Raji (cell line): ENCODE data around the gene PSMB11.

Experiments used
- POLR2A ChIP-seq: IDR thresholded peaks from 2 replicates; pipeline ENCODE4 v1.6.1; 2011; ENCODE audit warnings: low read depth, low read length, control low read depth; ENCODE audit not compliant: insufficient read depth

The PSMB11 gene

GRCh38 chr14:23008831-23009230 is 33.2 kb upstream of the PSMB11 start:
- TF ChIP-seq POLR2A, result no peak

GRCh38 chr14:23009483-23009938 is 32.5 kb upstream of the PSMB11 start:
- no peak for TF ChIP-seq POLR2A

GRCh38 chr14:23009939-23010726 is 31.9 kb upstream of the PSMB11 start, which contains the start of gene C14orf93:
Gene C14orf93 (minus strand): TSS chr14:23010143. CDS start chr14:22999023, 11,120 bp downstream.
- TF ChIP-seq POLR2A, result peak; percentile 62

- no peak for TF ChIP-seq POLR2A
These were observed 28.8 kb upstream of the PSMB11 start for GRCh38 chr14:23013054-23013748.

GRCh38 chr14:23015618-23016017 is 26.4 kb upstream of the PSMB11 start:
- TF ChIP-seq POLR2A, result no peak

- no peak for TF ChIP-seq POLR2A
These were observed 24.9 kb upstream of the PSMB11 start for GRCh38 chr14:23017091-23017490.

GRCh38 chr14:23018107-23018506 is 23.9 kb upstream of the PSMB11 start:
- TF ChIP-seq POLR2A, result no peak

- TF ChIP-seq POLR2A, result no peak
These were observed 21.6 kb upstream of the PSMB11 start for GRCh38 chr14:23020143-23021128.

- TF ChIP-seq POLR2A, result no peak
These were observed 20.6 kb upstream of the PSMB11 start for GRCh38 chr14:23021434-23021833.

GRCh38 chr14:23021889-23022442 is 20.0 kb upstream of the PSMB11 start:
- TF ChIP-seq POLR2A, result no peak

- no peak for TF ChIP-seq POLR2A
These were observed 18.8 kb upstream of the PSMB11 start for GRCh38 chr14:23023022-23023794.

GRCh38 chr14:23023795-23024152 is 18.2 kb upstream of the PSMB11 start:
- TF ChIP-seq POLR2A, result no peak

GRCh38 chr14:23024612-23025075 is 17.4 kb upstream of the PSMB11 start:
- no peak for TF ChIP-seq POLR2A
